ENCODE data around the gene KLF2. TPM values are rescaled to one million over a fixed set of nuclear protein-coding genes. Genes with fewer than 3 reads are reported as not detected.
"Not testable (repeated sequence)": the region's sequence is repeated elsewhere in the genome, so short reads cannot be mapped to it uniquely, and the experiment has no call there.

KLF2 gene
- total and polyA plus RNA-seq, 10 of the 15 experiments (the other 5 are each of a cell fraction or from before 2014, with no cell fraction given) = 0.16 to 13.7 (median 1.0) TPM

DNA sequence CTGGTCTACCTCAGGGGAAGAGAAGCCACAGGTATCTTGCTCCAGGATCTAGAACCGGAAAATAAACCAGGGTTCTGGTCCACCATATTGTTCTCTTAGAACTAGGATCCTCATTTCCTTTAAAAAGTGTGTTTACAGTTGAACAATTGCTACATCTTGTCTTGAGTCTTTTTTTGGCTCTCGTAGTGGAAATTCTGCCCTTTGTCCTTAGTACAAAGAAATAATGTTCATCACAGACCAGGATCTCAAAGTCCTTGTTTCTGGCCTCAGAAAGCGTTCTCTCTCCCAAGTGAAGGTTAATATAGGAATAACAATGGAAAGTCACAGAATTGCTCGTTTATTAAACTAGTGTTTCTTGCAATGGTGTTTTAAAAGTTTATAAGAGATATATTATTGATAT, 20.8 kb downstream of the KLF2 start:
- Histone ChIP-seq H3K4me1 (ENCODE audit: control insufficient read depth, insufficient read depth, low read length) (peaks cover 21% of the 10 kb centered on the region), H3K4me3 (no peak overlapping the region), H2AFZ (ENCODE audit: control insufficient read depth, low read depth, low read length) (no peak overlapping the region), H3K36me3 (ENCODE audit: control insufficient read depth in 2 of 2, insufficient read depth in 2 of 2, low read length in 1 of 2) (no peaks in the 10 kb centered on the region), H3K79me2 (ENCODE audit: control insufficient read depth, insufficient read depth, low read length) (no peaks in the 10 kb centered on the region), H3K9me3 (replicated peaks; ENCODE audit: control insufficient read depth, insufficient read depth, low read length) (no peaks in the 10 kb centered on the region), H3K9ac (ENCODE audit: control insufficient read depth, insufficient read depth, low read length) (no peak overlapping the region), H3K4me2 (ENCODE audit: control insufficient read depth, insufficient read depth) (no peak overlapping the region), H4K20me1 (ENCODE audit: control insufficient read depth, insufficient read depth) (no peaks in the 10 kb centered on the region), H3K27ac (ENCODE audit: control insufficient read depth, insufficient read depth) (no peak overlapping the region), H3K27me3 (replicated peaks in 1 of 2; ENCODE audit: control insufficient read depth in 2 of 2, insufficient read depth in 2 of 2, low read length in 1 of 2) (no peaks in the 10 kb centered on the region)
- no peak for TF ChIP-seq HDAC2 (IDR thresholded peaks at IDR 0.05)
- TF ChIP-seq, protein P1, sequence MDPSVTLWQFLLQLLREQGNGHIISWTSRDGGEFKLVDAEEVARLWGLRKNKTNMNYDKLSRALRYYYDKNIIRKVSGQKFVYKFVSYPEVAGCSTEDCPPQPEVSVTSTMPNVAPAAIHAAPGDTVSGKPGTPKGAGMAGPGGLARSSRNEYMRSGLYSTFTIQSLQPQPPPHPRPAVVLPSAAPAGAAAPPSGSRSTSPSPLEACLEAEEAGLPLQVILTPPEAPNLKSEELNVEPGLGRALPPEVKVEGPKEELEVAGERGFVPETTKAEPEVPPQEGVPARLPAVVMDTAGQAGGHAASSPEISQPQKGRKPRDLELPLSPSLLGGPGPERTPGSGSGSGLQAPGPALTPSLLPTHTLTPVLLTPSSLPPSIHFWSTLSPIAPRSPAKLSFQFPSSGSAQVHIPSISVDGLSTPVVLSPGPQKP (IDR thresholded peaks at IDR 0.05; ENCODE audit: low read depth, low read length) = no peak
- TF ChIP-seq, protein P2, sequence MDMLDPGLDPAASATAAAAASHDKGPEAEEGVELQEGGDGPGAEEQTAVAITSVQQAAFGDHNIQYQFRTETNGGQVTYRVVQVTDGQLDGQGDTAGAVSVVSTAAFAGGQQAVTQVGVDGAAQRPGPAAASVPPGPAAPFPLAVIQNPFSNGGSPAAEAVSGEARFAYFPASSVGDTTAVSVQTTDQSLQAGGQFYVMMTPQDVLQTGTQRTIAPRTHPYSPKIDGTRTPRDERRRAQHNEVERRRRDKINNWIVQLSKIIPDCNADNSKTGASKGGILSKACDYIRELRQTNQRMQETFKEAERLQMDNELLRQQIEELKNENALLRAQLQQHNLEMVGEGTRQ (IDR thresholded peaks at IDR 0.05; ENCODE audit: borderline replicate concordance, low read depth, low read length) = no peak
- ATAC-seq (no peak), DNase-seq (ENCODE audit: low read depth, low spot score) (no peak), FAIRE-seq (no peak)
- BruUV-seq (replicated peaks) = no TSS peak
- in situ Hi-C loops (cut with MboI) = no loop called here
- intact Hi-C loops (cut with micrococcal nuclease; ENCODE audit: unreplicated experiment) = no loop called here
- SMC1A ChIA-PET (ENCODE audit: uncharacterized antibody, unreplicated experiment) = no interaction called here
- WGBS (ENCODE audit: insufficient coverage, insufficient replicate concordance, low lambda C conversion rate, missing lambda C conversion rate) = 70% methylated on average over 4 of the region's 4 CpGs
- POLR2A ChIA-PET = no interaction called here
- RAD21 ChIA-PET (ENCODE audit: unreplicated experiment) = interaction anchor here (1.3 kb wide), 1 partner anchor 21 kb away, joined by 6 read pairs; no protein-coding TSS in a partner anchor
- CTCF ChIA-PET = interaction anchor here (0.9 to 1.0 kb wide), 2 partner anchors 37 to 98 kb away, joined by 3 to 4 read pairs; no protein-coding TSS in a partner anchor

DNA sequence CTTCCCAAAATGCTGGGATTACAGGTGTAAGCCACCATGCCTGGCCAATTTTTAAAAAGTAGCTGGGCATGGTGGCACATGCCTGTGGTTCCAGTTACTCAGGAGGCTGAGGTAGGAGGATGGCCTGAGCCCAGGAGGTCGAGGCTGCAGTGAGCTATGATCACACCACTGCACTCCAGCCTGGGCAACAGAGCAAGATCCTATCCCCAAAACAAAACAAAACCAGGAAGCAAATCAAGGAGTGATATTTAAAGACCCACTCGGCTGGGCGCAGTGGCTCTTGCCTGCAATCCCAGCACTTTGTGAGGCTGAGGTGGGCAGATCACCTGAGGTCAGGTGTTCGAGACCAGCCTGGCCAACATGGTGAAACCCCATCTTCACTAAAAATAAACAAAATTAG, 22.5 kb downstream of the KLF2 start:
- FAIRE-seq; H3K36me3 ChIP-seq (ENCODE audit: control insufficient read depth in 2 of 2, insufficient read depth in 2 of 2, low read length in 1 of 2); H3K4me3 ChIP-seq; DNase-seq (ENCODE audit: low read depth, low spot score); H3K9ac ChIP-seq (ENCODE audit: control insufficient read depth, insufficient read depth, low read length); H4K20me1 ChIP-seq (ENCODE audit: control insufficient read depth, insufficient read depth); ATAC-seq; H3K27ac ChIP-seq (ENCODE audit: control insufficient read depth, insufficient read depth); H3K27me3 ChIP-seq (replicated peaks in 1 of 2; ENCODE audit: control insufficient read depth in 2 of 2, insufficient read depth in 2 of 2, low read length in 1 of 2); H3K9me3 ChIP-seq (replicated peaks; ENCODE audit: control insufficient read depth, insufficient read depth, low read length); H3K79me2 ChIP-seq (ENCODE audit: control insufficient read depth, insufficient read depth, low read length); in situ Hi-C loops (cut with MboI); SMC1A ChIA-PET (ENCODE audit: uncharacterized antibody, unreplicated experiment); intact Hi-C loops (cut with micrococcal nuclease; ENCODE audit: unreplicated experiment); BruUV-seq (replicated peaks); CTCF ChIA-PET; H2AFZ ChIP-seq (ENCODE audit: control insufficient read depth, low read depth, low read length); H3K4me2 ChIP-seq (ENCODE audit: control insufficient read depth, insufficient read depth): not testable (repeated sequence)
- 63% methylated on average over 4 of the region's 4 CpGs for whole genome bisulfite sequencing (ENCODE audit: insufficient coverage, insufficient replicate concordance, low lambda C conversion rate, missing lambda C conversion rate)
- ChIA-PET RAD21 (ENCODE audit: unreplicated experiment) (interaction anchor here (0.5 kb wide), 1 partner anchor 99 kb away, joined by 3 read pairs; no protein-coding TSS in a partner anchor), POLR2A (interaction anchor here (1.1 kb wide), 1 partner anchor 15 kb away, joined by 3 read pairs; no protein-coding TSS in a partner anchor)
- H3K4me1 ChIP-seq (ENCODE audit: control insufficient read depth, insufficient read depth, low read length) = peaks cover 23% of the 10 kb centered on the region
